Measurements from ENCODE around the gene VWDE. TPM values are rescaled to one million over a fixed set of nuclear protein-coding genes. Genes with fewer than 3 reads are reported as not detected.

The VWDE gene
- total and polyA plus RNA-seq, 2 of the 8 experiments (the other 6 are each of a cell fraction or from before 2014, with no cell fraction given), result 11.0 to 21.2 TPM

DNA sequence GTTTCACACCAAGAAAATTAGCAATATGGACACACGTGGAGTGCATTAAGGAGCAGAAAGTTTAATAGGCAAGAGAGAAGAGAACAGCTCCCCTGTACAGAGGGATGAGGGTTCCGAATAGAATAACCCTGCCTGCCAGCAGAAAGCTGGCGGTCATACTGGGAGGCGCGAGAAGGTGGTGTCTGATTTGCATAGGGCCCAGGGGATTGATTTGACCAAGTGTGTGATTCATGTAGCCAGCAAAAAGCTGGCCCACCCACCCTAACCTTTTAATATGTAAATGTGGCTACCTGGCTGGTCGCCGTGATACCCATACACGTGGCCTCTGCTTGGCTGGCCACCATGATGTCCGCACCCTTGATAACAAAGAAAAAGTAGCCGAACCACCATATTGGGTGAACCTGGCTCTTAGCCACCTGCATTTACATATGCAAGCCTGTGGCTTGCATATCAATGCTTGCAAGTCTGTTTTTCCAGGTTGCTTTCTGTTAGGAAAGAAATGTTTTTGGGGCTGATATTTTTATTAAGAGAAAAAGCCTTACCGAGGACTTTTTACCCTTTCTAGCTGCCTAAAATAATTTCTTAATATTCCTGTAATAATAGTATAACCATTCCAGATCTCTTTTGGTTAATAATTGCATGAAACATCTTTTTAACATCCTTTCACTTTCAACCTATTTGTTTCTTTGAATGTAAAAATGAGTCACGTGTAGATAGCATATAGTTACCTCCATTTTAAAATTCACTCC lies 20.5 kb upstream of the VWDE start:
- Histone ChIP-seq H3K27me3 (replicated peaks in 1 of 4; ENCODE audit: control insufficient read depth in 3 of 4, extremely low read depth in 1 of 4, insufficient read depth in 3 of 4, low read length in 3 of 4) (no peaks in the 10 kb centered on the region), H2BK120ac (replicated peaks; ENCODE audit: low read depth, low read length) (peak overlapping the region; percentile 82), H2AFZ (ENCODE audit: low read length) (no peak overlapping the region), H3K18ac (ENCODE audit: extremely low read depth, low read length) (peak overlapping the region; percentile 60; the same call in 1 of the 2 replicates), H3K4ac (replicated peaks; ENCODE audit: insufficient read length, low read depth, low read length) (peak overlapping the region; percentile 93), H4K91ac (replicated peaks; ENCODE audit: insufficient read length, low read length) (peak overlapping the region; percentile 91), H3K4me1 (replicated peaks in 1 of 4; ENCODE audit: control insufficient read depth in 3 of 4, insufficient read depth in 4 of 4, low read length in 3 of 4) (peaks cover 0 to 15% (median 10%) of the 10 kb centered on the region in 4 experiments; a peak in 4 of 7 replicates), H4K8ac (ENCODE audit: extremely low read depth, insufficient read depth, low read length) (peak overlapping the region; percentile 54; the same call in 1 of the 2 replicates), H3K23me2 (ENCODE audit: low read depth, low read length) (no peaks in the 10 kb centered on the region), H3K4me2 (ENCODE audit: insufficient read depth in 1 of 2, low read depth in 2 of 2, low read length in 2 of 2) (peak overlapping the region; percentile 54 to 69), H3K79me2 (ENCODE audit: control insufficient read depth in 1 of 2, insufficient read depth in 2 of 2, low read length in 2 of 2) (no peaks in the 10 kb centered on the region), H2BK20ac (ENCODE audit: low read length) (peak overlapping the region; percentile 55; the same call in 1 of the 2 replicates), H3K79me1 (ENCODE audit: low read depth, low read length) (no peaks in the 10 kb centered on the region), H4K5ac (ENCODE audit: insufficient read length, low read depth, low read length) (peak overlapping the region; percentile 84), H3K9ac (replicated peaks in 1 of 4; ENCODE audit: extremely low read depth in 1 of 4, low read depth in 3 of 4, low read length in 3 of 4) (peak overlapping the region; percentile 27 to 50 (median 36); a peak in 4 of 7 replicates), H2BK12ac (ENCODE audit: low read depth, low read length) (peak overlapping the region; percentile 97; the same call in 1 of the 2 replicates), H2AK5ac (ENCODE audit: low read depth, low read length) (peak overlapping the region; percentile 20), H4K20me1 (replicated peaks in 1 of 2; ENCODE audit: control insufficient read depth in 1 of 2, insufficient read depth in 2 of 2, low read length in 2 of 2) (no peaks in the 10 kb centered on the region), H3K9me3 (ENCODE audit: insufficient read depth in 2 of 2, low read depth in 1 of 2, low read length in 1 of 2) (peaks cover 6 to 10% of the 10 kb centered on the region in 2 experiments; a peak in 2 of 4 replicates), H3K56ac (replicated peaks; ENCODE audit: insufficient read length, low read depth, low read length) (peak overlapping the region; percentile 73), H3K23ac (ENCODE audit: insufficient read length) (no peak overlapping the region), H2BK5ac (ENCODE audit: low read depth, low read length) (peak overlapping the region; percentile 92), H3K4me3 (ENCODE audit: extremely low read depth in 1 of 4, insufficient read depth in 2 of 4, low read depth in 3 of 4, low read length in 4 of 4) (peak overlapping the region in 1 of 4 experiments; percentile 50; a peak in 3 of 8 replicates), H2BK15ac (ENCODE audit: low read length) (no peak overlapping the region), H3K27ac (ENCODE audit: low read depth, low read length) (peak overlapping the region; percentile 74), H3K14ac (ENCODE audit: insufficient read length) (no peak overlapping the region), H3K36me3 (ENCODE audit: control insufficient read depth in 2 of 4, insufficient read depth in 4 of 4, low read length in 3 of 4) (peaks cover 0 to 3% (median 2%) of the 10 kb centered on the region in 4 experiments; a peak in 3 of 8 replicates)
- CTCF ChIA-PET (ENCODE audit: partially characterized antibody), result interaction anchor here (1.4 to 2.7 kb wide), 6 partner anchors 8 to 71 kb away, joined by 3 to 15 read pairs (median 7); no protein-coding TSS in a partner anchor
- peak; percentile 74 to 93 for DNase-seq (ENCODE audit: low read depth in 1 of 2, low spot score in 2 of 2)
- POLR2A ChIA-PET (ENCODE audit: partially characterized antibody), result interaction anchor here (0.6 to 2.4 kb wide), 11 partner anchors 10 to 513 kb away, joined by 3 to 20 read pairs (median 4); partner anchors contain the start of gene VWDE
- WGBS, 2 experiments (ENCODE audit: extremely low coverage in 1 of 2, insufficient coverage in 1 of 2, insufficient read length in 1 of 2, insufficient replicate concordance in 2 of 2, low coverage in 1 of 2, low lambda C conversion rate in 2 of 2, missing lambda C conversion rate in 1 of 2), result 3% methylated on average over 12 of the region's 12 CpGs; no CpG with 5 or more reads in 1 of the 2 experiments
- peak; percentile 99 for FAIRE-seq
- no peak for TF ChIP-seq BCL11A (IDR thresholded peaks at IDR 0.05; ENCODE audit: low read depth in 2 of 2, low read length in 2 of 2)
- no peak for TF ChIP-seq USF2 (IDR thresholded peaks at IDR 0.05; ENCODE audit: low read length)
- no peak for TF ChIP-seq RFX5 (IDR thresholded peaks at IDR 0.05; ENCODE audit: borderline replicate concordance, low read depth, low read length)
- TF ChIP-seq EZH2 (IDR thresholded peaks at IDR 0.05; ENCODE audit: low read depth, low read length, severe bottlenecking), result no peak
- no peak for TF ChIP-seq CBX8 (IDR thresholded peaks at IDR 0.05; ENCODE audit: borderline replicate concordance, low read depth, low read length)
- no peak for TF ChIP-seq RAD21 (IDR thresholded peaks at IDR 0.05 in 1 of 2, conservative IDR thresholded peaks at IDR 0.05 in 1 of 2; ENCODE audit: low read depth in 2 of 2, low read length in 2 of 2)
- peak; percentile 78 to 90 for TF ChIP-seq POLR2A (IDR thresholded peaks at IDR 0.05; ENCODE audit: control extremely low read depth in 1 of 2, low read depth in 2 of 2, low read length in 2 of 2)
- TF ChIP-seq RBBP5 (IDR thresholded peaks at IDR 0.05; ENCODE audit: borderline replicate concordance, low read depth, low read length), result 0 out of 2 replicates have a peak, but pooled peaks have one; percentile 46
- TF ChIP-seq YY1 (IDR thresholded peaks at IDR 0.05; ENCODE audit: low read depth, low read length), result peak; percentile 99

Measured in H1 (cell line).